Umbilical cord (tissue), 2 donors: ENCODE measurements around the gene C21orf91. TPM values are rescaled to one million over a fixed set of nuclear protein-coding genes. Genes with fewer than 3 reads are reported as not detected.

Experiments used
- DNase-seq: peaks from one replicate; pipeline ENCODE4 v3.0.0-alpha.2; 2015; ENCODE audit warnings: low spot score
- total RNA-seq: library from RNA; depleted of rRNA; stranded (reverse); fragments of >200 nt; gene quantifications from one replicate; pipeline ENCODE4 v1.2.3, GENCODE V29; 2014; ENCODE audit warnings: low replicate concordance; ENCODE audit not compliant: insufficient read depth

C21orf91 gene
- total RNA-seq, 1 donor from 2014 or later = 10.8 TPM

DNA sequence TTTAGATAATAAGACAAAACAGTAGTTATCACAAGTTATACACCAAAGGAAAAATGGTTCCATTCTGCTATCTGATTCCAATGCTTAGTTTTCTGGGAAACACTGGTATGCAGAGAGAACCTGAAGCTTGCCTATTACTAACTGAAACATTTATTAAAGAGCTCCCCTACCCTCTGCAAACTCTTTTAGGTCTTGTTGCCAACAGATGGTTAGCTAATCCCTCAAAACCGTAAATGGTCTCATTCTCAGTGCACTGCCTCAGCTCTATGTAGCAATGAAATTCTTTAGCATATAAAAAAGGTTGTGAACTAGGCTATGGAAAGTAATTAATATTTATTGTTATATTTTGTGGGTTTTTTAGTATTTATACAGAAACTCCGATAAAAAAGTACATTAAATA is 20.4 kb downstream of the C21orf91 start:
- DNase-seq = peak; percentile 38

DNA sequence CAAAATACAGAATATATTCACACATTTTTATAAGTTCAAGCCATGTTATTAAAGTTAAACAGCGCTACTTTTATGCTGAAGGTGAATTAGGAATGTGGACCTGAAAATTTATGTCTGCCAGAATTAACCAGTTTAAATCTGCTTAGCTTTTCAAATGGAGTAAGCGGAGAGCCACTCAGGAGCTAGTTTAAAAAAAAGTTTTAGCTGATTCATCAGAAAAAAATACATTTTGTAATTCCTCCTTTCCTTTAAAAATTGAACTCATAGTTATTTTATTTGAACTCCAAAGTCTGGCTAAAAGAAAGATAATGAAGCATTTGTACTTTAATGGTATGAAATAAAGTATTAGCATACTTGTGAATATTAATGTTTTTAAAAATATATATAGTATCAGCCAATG is 21.2 kb downstream of the C21orf91 start:
- peak; percentile 14 for DNase-seq

DNA sequence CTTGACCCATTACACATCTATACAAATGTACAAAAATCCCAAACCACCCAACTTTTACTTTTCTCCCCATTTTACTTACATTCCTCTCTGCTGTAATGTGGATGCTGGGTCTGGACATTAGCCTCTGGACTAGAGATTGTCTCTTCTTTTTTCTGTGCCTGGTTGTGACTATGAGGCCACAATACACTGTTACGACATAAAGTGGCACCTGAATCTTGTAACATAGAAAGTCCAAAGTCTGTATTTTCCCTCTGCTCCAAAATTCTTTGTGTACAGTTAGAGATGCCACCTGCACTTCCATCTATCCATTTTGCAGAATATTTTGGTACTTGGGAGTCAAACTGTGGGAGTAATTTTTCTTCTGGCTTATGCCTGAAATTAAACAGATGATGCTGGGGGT is 22.7 kb downstream of the C21orf91 start:
- DNase-seq = no peak

DNA sequence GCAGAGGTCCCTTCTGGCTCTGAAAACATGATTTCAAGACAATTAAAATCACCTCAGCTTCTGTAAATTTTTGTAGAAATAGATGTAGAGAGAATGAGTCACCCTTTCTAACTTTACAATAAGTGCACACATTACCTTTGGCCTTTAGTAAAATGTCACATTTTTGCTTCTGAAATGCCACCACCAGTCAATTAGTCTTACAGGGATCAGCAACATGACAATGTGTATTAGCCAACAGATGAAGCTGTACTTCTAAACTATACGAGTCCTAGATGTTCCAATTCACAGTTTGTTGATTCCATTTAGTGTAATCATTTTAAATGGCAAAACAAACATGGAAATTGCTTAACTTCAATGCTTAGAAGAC is 23.1 kb downstream of the C21orf91 start:
- no peak for DNase-seq

DNA sequence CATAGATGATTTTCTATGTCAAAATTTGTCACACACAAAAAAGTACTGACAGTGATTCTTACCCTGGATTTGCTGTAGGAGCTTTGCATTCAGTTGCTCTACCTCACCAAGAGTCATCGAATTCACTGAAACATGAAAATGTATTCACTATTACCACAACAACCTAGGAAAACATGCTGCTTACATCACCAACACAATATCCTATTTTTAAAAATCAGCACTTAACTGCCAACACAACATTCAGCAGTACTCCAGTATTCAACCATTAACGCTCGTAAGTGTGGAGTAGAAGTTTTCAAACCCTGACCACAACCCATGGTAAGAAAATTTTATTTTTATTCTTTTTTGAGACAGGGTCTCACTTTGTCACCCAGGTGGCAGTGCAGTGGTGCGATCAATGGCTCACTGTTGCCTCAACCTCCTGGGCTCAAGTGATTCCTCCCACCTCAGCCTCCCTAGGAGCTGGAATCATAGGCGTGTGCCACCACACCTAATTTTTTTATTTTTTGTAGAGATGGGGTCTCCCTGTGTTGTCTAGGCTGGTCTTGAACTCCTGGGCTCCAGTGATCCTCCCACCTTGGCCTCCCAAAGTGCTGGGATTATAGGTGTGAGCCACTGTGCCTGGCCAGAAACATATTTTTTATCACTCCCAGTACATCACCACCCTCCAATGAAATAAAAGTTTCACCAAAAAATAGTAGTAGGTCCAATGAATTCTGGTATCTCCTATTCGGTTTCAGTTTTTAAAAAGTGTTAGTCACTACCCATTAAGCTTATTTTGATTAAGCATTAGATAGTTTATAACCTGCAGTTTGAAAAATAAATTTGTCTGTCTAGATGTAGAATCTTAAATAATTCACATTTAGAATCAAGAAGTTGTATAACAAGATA is 23.8 kb downstream of the C21orf91 start:
- DNase-seq = no peak

DNA sequence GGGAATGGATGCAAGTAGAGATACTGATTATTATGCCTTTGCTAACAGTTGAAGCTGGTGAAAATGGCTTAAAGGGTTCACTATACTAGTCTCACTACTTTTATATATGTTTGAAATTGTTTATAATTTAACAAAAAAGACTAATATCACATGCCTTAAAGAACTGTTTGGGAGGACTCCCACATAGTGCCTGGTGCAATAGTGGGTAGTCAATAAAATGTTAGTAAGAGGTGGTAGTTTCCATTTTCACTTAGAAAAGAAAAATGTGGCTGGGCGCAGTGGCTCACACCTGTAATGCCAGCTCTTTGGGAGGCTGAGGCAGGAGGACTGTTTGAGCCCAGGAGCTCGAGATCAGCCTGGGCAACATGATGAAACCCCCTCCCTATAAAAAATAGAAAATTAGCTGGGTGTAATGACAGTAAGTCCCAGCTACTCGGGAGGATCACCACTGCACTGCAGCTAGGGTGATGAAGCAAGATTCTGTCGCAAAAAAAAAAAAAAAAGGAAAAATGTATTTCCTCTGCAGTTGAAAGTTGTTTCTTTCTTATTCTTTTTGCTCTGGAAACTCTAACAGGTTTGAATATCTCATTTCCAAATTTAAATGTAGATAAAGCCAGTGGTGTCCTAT is 24.5 kb downstream of the C21orf91 start:
- DNase-seq = no peak

DNA sequence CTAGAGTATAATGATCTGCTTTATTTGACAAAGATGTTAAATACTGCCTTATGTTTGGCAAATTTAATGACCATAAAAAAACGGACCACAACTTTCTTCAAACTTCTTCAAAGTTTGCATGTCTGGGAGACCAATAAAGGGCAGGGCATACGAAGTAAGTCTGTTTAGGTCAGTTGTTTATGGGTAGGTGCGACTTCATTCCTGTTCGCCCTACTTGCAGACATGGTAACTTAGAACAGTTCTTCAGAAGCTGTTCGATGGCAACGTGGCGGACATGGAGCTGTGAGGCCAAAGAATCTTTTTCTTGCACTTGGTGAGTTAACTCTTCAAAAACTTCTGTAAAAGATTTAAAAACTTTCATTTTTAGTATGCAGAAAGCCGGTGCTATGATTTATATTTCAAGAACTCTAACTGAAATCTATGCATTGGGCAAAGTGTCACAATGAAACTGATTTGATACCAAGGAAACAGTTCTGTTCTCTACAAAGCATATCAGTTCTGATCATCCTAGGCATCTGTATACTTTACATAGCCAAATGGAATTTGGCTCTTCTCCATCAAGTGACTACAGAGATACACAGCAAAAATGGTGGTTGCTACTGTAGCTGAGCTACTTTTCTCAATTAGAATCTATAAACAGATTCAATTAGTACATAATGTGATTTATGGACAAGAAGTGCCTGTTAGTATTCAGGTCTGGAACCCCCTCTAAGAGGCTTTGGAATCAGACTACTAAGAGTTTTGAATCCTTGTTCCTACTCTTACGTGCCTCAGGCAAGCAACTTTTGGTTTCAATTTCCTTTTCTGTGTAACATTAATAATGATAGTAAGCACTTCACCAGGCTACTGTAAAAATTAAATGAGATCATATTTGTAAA is 25.7 kb downstream of the C21orf91 start:
- no peak for DNase-seq

DNA sequence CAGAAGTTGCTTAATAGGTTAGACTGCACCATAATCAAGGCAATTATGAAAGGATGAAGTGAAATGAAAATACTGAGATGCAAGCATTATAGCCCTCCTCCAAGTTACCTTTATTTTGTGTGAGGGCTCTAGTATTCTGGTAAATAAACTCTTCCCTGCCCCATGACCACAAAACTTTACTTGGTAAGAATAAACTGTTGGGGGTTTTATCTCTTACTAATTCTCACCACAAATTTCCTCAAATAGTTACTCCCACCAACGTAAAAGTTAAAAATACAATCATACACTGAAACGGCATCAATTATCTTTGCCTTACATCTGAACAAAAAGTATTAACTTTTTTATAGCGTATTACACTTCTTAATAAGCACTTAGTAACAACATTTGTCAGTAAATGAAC is 29.5 kb downstream of the C21orf91 start:
- DNase-seq = no peak

DNA sequence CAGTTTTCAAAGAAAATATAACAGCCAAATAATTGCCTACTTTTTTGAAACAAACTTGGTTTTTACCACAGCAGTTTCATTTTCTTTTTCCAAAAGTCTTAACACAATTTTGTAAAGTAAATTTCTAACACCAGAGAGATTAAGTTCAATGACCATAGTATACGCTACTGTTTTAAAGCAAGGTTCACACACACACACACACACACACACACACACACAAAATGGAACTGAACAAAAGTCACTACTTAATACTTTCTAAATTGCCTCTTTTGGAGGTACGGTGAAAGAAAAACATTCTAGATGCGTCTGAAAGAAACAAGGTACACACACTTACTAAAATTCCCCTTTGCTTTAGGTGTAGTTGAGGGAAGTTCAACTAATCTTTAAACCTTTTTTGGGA is 30.1 kb downstream of the C21orf91 start:
- DNase-seq = no peak

DNA sequence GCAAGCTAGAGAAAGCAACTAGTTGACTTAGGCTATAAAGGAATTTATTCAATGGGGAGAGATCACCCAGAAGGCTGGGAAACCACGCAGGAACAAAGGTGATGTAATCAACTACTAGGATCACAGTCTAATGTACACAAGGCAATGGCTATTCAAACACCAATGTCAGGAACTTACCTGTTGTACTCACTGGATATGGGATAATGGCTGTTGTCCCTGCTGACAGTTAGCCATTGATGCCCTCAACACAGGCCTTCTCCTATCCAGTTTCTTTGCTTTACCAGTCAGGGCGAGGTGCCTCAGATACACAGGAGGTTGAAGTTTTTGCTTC is 32.3 kb downstream of the C21orf91 start:
- no peak for DNase-seq

DNA sequence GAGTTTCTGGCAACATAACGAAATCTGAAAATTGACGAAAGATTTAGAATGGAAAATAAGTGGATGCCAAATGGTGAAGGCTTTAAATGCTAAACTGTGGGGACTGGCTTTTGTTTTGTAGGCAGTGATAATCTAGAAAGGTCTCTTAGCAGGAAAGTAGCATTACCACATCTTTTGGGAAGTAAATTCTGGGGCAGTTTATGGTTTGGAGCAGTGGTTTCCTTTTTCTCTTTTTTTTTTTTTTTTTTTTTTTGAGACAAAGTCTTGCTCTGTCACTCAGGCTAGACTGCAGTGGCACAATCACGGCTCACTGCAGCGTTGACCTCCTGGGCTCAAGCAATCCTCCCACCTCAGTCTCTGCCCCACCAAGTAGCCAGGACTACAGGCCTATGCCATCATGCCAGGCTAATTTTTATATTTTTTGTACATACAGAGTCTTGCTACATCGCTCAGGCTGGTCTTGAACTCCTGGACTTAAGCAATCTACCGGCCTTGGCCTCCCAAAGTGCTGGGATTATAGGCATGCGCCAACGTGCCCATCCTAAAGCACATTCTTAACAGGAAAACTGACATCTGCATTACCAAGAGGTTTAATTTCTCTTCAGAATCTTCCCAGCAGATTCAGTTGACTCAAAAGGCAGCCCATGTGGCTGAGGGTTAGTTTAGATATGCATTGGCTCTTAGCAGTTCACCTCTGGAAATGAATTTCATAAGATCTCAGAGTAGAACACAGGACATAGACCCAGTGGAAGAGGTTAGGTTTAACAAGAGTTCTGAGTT is 32.9 kb downstream of the C21orf91 start:
- DNase-seq = no peak

DNA sequence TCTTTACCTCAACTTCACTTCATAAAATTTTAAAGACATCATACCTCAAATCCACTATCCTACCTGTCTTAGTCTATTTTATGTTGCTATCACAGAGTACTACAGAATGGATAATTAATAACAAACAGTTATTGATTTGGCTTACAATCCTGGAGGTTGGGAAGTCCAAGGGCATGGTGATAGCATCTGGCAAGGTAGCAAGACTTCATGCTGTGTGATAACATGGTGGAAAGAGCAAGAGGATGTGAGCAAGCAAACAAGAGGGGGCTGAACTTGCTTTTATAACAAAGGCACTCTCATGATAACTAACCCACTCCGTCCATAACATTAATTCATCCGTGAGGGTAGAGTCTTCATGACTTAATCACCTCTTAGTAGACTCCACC is 33.8 kb downstream of the C21orf91 start:
- DNase-seq = no peak

DNA sequence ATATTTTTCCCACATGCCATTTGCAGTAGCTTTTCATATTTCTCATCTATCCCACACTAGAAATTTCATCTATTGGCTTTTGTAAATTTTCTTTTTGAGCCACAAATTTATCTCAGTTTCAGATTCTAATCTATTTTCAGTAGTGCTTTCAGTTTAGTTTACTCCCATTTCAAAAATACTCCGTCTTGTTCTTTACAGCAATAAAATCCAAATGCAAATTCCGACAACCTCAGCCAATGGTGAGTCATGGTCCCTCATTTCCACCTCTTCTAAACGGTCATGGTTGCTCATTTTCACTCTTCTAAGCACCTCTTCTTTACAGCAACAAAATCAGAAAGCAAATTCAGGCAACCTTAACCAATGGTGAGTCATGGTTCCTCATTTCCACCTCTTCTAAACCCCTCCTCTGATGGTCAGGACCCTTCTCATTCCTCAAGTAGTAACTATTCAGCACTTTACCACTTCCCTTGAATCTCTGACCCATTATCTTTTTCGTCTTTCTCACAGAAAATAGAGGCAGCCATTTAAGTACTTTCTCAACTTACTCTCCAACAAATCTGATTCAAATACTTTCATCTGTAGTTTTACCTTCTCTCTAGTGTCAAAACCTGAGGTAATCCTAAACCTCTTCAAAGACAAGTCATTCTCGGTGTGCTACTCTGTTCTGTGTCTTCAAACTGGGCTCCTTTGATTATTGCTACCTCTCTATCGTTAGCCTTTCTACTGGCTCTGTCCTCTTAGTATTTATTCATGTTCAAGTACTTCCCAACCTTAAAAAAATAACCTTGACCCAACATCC is 34.4 kb downstream of the C21orf91 start:
- DNase-seq = no peak

DNA sequence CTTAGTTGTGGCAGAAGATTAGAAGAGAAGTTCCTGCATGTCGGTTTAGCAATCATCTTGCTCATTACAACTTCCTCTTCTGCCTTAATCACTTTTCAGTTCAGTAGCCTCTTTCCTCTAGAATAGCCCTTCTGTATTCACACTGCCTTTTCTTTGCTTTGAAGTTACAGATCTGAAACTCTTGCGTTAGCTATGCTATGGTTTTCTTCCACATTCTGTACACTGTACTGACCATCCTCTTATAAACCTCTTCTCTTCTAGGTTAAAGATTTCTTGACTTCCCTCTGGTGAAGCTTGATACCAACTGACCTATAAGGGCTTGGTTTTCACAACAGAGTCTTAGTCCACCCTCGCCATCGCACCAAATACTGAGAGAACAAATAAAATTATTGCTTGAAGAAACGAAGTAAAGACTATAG is 35.0 kb downstream of the C21orf91 start:
- no peak for DNase-seq

DNA sequence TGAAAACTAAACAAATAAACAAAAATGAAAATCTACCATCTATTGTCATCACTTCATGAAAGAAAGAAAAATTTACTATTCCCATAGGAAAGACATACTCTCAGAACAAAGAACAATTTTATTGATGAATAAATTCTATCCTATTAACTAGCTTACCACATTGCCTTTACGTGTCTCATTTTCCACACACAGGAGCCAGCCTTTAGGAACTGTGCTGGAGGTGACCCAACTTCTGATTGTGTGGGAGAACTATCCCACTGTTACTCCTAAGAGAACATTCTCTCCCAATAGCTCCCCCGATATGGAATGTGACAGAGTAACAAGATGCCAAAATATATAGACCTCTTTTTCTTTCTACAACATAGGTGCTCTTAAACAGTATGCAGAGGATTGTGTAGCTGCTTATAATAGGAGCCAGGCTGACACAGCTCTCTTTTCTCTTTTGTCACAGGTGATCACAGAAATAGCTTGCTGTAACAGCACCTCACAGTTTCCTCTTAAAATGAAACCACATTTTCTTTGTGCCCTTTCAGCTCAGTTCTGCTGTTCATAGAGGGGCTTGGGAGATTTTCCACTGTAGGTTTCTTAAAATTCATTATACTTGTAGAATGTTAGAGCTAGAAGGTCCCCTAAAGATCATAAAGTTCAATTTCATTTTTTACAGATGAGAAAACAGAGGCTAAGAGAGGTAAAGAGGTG is 35.5 kb downstream of the C21orf91 start:
- DNase-seq = no peak

DNA sequence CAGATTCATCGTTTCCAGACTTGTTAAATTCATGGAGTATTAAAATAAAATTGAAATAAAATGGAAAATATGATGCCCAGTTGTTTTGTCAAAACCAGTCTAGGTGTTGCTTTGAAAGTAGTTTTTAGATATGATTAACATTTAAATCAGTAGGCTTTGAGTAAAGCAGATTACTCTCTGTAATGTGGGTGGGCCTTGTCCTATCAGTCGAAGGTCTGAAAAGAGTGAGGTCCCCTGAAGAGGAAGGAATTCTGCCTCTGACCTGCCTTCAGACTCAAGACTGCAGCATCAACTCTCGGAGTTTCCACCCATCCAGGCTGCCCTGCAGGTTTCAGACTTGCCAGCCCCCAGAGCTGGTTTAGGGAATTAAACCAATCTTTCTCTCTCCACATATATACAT is 36.2 kb downstream of the C21orf91 start:
- no peak for DNase-seq

DNA sequence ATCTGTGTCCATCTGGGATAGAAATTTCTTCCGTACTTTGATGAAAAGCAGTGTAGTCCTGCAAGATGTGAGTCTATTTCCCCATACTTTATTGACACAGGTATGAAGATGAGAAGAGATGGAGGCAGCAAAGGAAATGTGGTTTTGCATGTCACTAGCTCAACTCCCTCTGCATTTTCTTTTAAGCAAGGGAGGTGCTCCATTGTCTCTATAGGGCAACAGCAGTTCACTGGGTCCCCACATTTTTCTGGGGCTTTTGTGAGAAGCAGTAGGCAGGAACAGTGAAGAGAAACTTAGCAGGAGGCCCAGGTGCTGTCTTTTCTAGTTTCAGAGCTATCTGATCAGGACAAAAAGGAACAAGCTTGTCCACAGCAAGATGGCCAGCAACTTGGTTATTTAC is 37.1 kb downstream of the C21orf91 start:
- peak; percentile 41 for DNase-seq

DNA sequence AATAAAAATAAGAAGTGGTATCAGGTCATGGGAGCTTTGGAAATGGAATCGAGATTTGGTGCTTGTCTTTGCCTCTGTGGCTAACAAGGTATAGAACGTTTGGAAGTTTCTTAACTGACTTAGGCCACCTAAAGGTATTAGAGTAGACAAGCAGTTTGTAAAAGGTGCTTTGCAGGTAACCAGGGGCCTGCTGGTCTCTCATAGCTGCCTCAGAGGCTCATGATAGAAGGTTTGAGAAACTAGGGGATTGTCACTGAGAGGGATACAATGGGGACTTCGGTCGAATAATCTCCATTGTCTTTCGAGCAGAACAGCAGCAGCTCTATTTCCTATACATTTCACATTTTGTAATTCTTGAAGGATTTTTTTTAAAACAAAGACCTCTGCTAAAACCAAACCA is 37.6 kb downstream of the C21orf91 start:
- DNase-seq = no peak

DNA sequence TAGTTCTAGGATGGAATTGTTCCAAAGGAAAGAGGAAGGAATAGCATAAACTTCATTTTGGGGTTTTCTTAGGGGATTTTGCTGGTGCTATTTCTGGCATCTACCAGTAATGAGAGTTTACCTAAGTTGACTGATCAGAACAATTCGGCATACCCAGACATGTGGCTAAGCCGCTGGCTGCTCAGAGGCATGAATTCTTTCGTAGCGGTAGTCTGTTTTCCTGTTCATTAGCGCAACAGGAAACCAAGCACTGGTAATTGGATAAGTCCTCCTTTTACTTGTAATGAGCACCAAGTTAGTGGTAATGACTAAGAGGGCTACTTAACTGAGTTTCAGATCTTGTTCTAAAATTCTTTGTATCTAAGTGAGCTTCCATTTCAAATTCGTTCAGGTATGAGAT is 38.6 kb downstream of the C21orf91 start:
- DNase-seq = no peak

DNA sequence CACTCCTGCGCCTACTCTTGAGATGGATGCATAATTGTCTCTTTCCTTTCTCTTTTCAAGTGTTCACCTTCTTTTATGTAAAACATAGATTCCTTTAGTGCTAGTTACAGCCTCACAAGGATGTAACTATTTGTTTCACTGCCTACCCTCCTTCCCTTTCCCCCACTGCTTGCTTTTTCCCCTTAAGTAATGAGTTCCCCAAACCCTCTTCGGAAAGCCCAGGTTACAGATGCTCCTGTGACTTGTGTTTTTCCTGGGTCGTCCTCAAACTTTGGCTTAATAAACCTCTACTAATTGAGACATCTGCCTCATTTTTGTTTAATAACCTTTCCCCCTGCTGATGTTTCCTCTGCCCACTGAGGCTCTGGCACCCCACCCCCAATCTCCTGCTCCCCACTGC is 39.2 kb downstream of the C21orf91 start:
- no peak for DNase-seq
